CD4-positive, alpha-beta T cell treated with Interleukin-21 for 1 hour (primary cell): ENCODE data around the gene PCSK7.
"Not testable (repeated sequence)": the region's sequence is repeated elsewhere in the genome, so short reads cannot be mapped to it uniquely, and the experiment has no call there.

Source experiments
- DNase-seq: peaks from one replicate; pipeline ENCODE4 v3.0.0-alpha.2; 2020

The PCSK7 gene

GRCh38 chr11:117231842-117232091 is at the start of gene PCSK7:
TSS of gene PCSK7 (minus strand) at chr11:117232073. CDS start at chr11:117229844, 2,229 bp downstream.
- DNase-seq: no peak

- DNase-seq: no peak
Measured at GRCh38 chr11:117281159-117281558, 49.3 kb upstream of the PCSK7 start.

GRCh38 chr11:117279711-117280376 is 48.0 kb upstream of the PCSK7 start:
- peak; percentile 43 for DNase-seq

GRCh38 chr11:117278347-117278746 is 46.5 kb upstream of the PCSK7 start:
- no peak for DNase-seq

- DNase-seq: no peak
Measured at GRCh38 chr11:117273550-117274289, 41.8 kb upstream of the PCSK7 start.

- DNase-seq: not testable (repeated sequence)
Measured at GRCh38 chr11:117272175-117272574, 40.3 kb upstream of the PCSK7 start.

- no peak for DNase-seq
Measured at GRCh38 chr11:117271208-117271607, 39.3 kb upstream of the PCSK7 start.

- DNase-seq: no peak
Measured at GRCh38 chr11:117269856-117270255, 38.0 kb upstream of the PCSK7 start.

GRCh38 chr11:117265745-117266144 is 33.9 kb upstream of the PCSK7 start:
- DNase-seq: no peak

- DNase-seq: not testable (repeated sequence)
Measured at GRCh38 chr11:117264624-117265323, 32.9 kb upstream of the PCSK7 start.

- DNase-seq: no peak
Measured at GRCh38 chr11:117259417-117259816, 27.5 kb upstream of the PCSK7 start.

GRCh38 chr11:117258576-117258975 is 26.7 kb upstream of the PCSK7 start:
- no peak for DNase-seq

GRCh38 chr11:117256573-117256972 is 24.7 kb upstream of the PCSK7 start:
- DNase-seq: no peak

GRCh38 chr11:117255966-117256365 is 24.1 kb upstream of the PCSK7 start:
- no peak for DNase-seq

- no peak for DNase-seq
Measured at GRCh38 chr11:117251506-117251905, 19.6 kb upstream of the PCSK7 start.

GRCh38 chr11:117249571-117249970 is 17.7 kb upstream of the PCSK7 start:
- no peak for DNase-seq

GRCh38 chr11:117248341-117248740 is 16.5 kb upstream of the PCSK7 start:
- DNase-seq: no peak

- no peak for DNase-seq
Measured at GRCh38 chr11:117239295-117239694, 7.4 kb upstream of the PCSK7 start.

GRCh38 chr11:117238221-117238620 is 6.3 kb upstream of the PCSK7 start:
- no peak for DNase-seq

- DNase-seq: no peak
Measured at GRCh38 chr11:117232911-117233409, 1.1 kb upstream of the PCSK7 start.

GRCh38 chr11:117232092-117232878 is 412 bp upstream of the PCSK7 start, which contains the start of gene RNF214:
TSS of gene RNF214 (plus strand) at chr11:117232671. CDS start at chr11:117234273, 1,602 bp downstream.
- DNase-seq: peak; percentile 84

- DNase-seq: no peak
Measured at GRCh38 chr11:117230999-117231841, 653 bp downstream of the PCSK7 start.
